ENCODE results near the gene EIF4E.

Gene EIF4E

GRCh38 chr4:98908182-98908581 is 20.8 kb downstream of the EIF4E start:
- no peak for TF ChIP-seq CTCF (IDR thresholded peaks at IDR 0.05; ENCODE audit: insufficient read depth, low read length, missing control alignments)
- no peak overlapping the region for H3K4me3 ChIP-seq (ENCODE audit: low read depth, low read length)
- CTCF ChIA-PET = no interaction called here
- no peak for DNase-seq (ENCODE audit: low read depth, low spot score)
- POLR2A ChIA-PET = interaction anchor here (1.1 kb wide), 1 partner anchor 86 kb away, joined by 3 read pairs; no protein-coding TSS in a partner anchor

- TF ChIP-seq CTCF (IDR thresholded peaks at IDR 0.05; ENCODE audit: insufficient read depth, low read length, missing control alignments) = no peak
- DNase-seq (ENCODE audit: low read depth, low spot score) = no peak
- H3K4me3 ChIP-seq (ENCODE audit: low read depth, low read length) = no peak overlapping the region
- POLR2A ChIA-PET = no interaction called here
- CTCF ChIA-PET = interaction anchor here (1.4 kb wide), 1 partner anchor 19 kb away, joined by 3 read pairs; no protein-coding TSS in a partner anchor
These were observed 23.1 kb downstream of the EIF4E start for GRCh38 chr4:98905839-98906238.

DNA sequence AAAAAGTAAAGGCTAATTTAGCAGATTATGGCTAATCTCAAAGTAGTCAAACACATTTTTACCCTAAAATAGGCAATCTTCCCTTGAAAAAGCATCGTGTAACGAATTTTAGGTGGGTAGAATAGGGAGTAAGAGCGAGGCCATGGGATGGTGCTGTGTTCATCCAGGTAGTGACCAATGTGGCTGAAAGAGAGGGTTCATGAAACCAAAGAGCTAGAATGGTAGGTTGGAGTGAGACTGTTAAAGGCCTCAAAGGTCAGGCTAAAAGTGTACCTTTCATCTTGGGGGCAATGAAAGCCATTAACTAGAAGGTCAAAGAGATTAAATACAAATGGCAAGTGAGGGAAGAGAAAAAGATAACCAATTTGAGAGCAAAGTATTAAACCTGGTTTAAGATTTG is 23.6 kb downstream of the EIF4E start:
- no peak for DNase-seq (ENCODE audit: low read depth, low spot score)
- no peak for TF ChIP-seq CTCF (IDR thresholded peaks at IDR 0.05; ENCODE audit: insufficient read depth, low read length, missing control alignments)
- no peak overlapping the region for H3K4me3 ChIP-seq (ENCODE audit: low read depth, low read length)
- POLR2A ChIA-PET = no interaction called here
- CTCF ChIA-PET = no interaction called here

DNA sequence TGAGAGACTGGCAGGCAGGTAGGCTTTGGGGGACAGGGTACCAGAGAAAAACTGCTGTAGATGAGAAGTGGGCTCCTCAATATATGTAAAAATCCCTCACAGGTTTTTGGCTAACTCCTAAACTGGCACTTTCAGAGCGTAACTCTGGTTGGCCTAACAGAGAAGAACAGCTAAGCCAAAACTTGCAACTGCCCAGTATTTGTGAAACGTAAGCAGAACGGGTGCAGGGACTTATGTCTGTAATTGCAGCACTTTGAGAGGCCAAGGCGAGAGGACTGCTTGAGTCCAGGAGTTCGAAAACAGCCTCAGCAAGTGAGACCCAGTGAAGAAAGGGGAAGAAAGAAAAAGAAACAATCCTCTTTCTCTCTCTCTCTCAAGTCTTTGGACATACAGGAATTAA is 25.0 kb downstream of the EIF4E start:
- no peak for TF ChIP-seq CTCF (IDR thresholded peaks at IDR 0.05; ENCODE audit: insufficient read depth, low read length, missing control alignments)
- ChIA-PET CTCF (no interaction called here), POLR2A (no interaction called here)
- DNase-seq (ENCODE audit: low read depth, low spot score) = no peak
- H3K4me3 ChIP-seq (ENCODE audit: low read depth, low read length) = no peak overlapping the region

DNA sequence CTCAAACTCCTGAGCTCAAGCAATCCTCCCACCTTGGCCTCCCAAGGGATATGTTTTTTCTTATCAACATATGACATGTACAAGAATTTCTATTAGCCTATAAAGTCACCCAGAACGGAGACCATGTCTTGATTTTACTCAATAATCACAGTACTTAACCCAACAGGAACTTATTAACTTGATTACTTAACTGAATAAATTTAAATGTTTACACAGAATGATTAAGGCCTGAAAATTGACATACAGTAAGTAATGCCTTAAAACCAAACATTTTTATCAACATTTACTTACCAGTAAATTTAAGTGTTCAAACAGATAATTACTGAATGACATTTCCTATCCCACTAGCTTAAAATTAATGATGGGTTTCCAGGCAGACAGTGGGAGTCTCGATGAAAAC is 25.4 kb downstream of the EIF4E start:
- no peak overlapping the region for H3K4me3 ChIP-seq (ENCODE audit: low read depth, low read length)
- no peak for TF ChIP-seq CTCF (IDR thresholded peaks at IDR 0.05; ENCODE audit: insufficient read depth, low read length, missing control alignments)
- POLR2A ChIA-PET = interaction anchor here (0.6 kb wide), 1 partner anchor 760 kb away, joined by 3 read pairs; no protein-coding TSS in a partner anchor
- CTCF ChIA-PET = no interaction called here
- DNase-seq (ENCODE audit: low read depth, low spot score) = no peak

- ChIA-PET POLR2A (no interaction called here), CTCF (interaction anchor here (1.5 kb wide), 1 partner anchor 8 kb away, joined by 4 read pairs; no protein-coding TSS in a partner anchor)
- TF ChIP-seq CTCF (IDR thresholded peaks at IDR 0.05; ENCODE audit: insufficient read depth, low read length, missing control alignments) = no peak
- no peak overlapping the region for H3K4me3 ChIP-seq (ENCODE audit: low read depth, low read length)
- no peak for DNase-seq (ENCODE audit: low read depth, low spot score)
These were observed 29.7 kb downstream of the EIF4E start for GRCh38 chr4:98899277-98899676.
